ENCODE data around the gene UBE2U.
"Not testable (repeated sequence)": the region's sequence is repeated elsewhere in the genome, so short reads cannot be mapped to it uniquely, and the experiment has no call there.

The UBE2U gene

DNA sequence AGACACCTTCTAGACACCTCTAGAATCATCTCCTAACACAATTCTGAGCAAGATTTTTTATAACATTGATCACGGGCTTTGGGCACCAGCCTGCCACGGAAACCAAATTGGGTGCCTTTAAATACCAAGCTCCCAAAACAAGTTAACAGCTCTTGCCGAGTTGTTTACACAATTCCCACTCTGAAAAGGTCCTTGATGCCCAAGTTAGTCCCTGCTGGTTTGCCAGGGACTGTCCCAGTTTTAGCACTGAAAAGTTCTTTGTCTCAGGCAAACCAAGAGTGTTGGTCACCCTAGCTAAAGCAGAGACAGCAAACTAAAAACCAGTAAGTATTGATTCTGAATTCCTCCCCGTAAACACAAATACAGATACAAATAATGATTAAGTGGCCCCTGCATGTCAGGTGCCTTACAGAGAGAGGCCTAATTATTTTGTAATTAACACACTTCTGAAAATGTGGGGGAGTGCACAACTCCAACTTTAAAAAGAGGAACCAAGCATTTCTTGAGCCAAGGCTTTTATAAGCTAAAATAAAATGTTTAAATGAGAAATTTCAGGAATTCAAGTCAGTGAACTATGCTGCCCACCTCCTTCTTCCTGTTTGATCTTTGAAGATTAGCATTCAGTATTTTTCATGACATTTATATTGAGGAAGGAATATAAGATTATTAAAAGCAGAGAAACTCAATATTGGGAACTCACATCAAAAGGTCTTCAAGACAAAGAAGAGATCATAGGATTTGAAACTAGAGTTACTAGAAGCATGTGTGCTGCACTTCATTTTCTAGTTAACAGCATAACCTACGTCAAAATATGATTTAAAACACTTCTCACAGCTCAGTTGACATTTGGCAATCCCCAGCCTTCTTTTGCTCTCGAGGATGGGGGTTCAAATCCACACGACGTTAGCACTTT is 9.0 kb upstream of the UBE2U start:
- DNase-seq: no peak

DNA sequence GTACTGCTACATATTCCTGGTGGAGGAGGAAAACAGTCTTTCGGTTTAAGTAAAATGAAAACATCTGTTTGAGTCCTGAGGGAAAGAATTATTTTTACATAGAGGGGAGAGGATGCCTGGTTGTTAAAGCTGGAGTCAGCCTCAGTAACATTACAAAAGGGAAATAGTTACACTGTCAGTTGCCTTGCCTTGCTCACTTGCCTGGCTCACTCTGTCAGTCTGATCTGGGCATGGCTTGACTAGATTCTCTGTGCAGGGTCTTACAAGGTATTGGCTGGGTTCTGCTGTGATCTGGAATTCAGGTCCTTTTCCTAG is 8.4 kb upstream of the UBE2U start:
- no peak for DNase-seq

DNA sequence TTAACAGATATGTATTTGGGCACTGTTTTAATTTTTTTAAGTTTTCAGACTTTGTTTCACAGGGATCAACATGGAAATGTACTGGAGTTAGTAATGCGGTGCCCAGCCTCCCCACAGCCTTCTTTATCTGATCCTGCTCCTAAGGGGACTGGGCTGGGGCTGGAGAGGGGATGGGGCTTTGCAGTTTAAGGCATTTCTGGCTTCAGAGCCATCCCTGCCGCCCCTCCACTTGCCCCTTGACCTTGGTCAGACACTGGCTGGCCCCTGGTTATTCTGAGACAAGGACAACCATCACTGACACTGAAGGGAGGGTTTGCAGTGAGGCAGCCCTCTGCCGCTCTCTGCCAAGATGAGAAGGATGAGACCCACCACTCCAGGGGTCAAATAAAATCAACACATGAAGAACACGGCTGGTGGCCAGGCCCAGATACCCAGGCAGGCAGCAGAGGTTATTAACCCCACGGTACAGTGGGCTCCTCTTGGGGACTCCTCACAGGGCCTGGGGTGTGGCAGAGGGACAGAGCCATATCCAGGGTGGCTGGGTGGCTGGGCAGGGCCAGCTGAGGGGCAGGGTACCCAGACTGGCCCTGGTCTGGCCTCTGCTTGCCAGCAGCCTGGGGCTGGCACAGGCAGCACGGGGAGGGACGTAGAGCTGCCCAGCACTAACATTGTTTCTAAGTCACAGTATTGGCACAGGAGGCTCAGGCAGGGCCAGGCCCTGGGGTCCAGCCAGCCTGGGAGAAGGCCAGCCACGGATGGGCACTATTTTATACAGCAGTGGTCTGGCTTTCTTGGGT is 7.2 kb upstream of the UBE2U start:
- no peak for DNase-seq

DNA sequence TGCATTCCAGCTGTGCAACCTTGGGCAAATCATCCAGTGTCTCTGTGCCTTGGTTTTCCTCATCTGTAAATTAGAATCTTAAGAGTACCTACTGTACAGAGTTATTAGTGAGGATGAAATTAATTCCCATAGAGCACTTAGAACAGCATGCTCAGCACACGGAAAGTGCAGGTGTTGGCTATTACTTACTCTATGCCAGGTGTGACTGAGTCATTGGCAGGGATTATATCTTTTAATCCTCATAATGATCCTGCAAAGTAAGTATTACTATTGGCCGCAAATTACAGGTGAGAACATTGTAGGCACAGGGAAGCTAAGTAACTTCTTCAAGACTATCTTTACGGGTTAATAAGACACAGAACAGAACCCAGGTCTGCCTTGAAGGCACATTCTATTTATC is 6.3 kb upstream of the UBE2U start:
- DNase-seq: no peak

DNA sequence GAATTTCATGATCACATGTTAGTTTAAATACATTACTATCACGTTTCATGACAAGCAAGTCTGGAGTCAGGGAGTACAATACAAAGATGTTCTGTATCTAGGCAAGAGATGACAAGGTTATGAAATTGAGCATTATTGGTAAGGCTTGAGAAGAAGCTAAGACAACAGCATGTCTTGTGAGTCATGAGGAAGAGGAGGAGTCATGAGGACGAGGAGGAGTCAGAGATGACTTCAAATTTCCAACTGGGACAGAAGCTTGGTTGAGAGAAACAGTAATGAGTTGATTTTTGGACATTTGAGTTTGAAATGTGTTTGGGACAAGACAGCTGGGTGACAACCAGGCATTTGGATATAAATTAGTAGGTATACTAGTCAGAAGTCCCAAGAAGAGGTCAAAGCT is 4.3 kb upstream of the UBE2U start:
- no peak for DNase-seq

DNA sequence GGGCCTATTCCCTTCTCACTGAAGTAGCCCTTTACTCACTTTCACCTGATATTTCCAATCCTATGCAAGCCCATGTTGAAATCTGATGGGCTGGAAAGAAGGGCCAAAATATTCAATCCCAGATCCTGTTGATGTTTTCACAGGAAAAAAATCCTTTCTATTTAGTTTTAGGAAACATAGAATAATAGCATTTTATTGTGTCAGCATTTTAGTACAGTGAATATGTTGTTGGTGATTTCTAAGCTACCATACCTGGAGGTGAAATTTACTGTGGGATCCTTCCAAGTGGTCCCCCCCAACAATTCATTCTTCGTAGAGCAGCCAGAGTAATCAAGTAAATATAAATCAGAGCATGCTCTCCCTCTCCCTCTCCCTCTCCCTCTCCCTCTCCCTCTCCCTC is 3.4 kb upstream of the UBE2U start:
- DNase-seq: no peak

DNA sequence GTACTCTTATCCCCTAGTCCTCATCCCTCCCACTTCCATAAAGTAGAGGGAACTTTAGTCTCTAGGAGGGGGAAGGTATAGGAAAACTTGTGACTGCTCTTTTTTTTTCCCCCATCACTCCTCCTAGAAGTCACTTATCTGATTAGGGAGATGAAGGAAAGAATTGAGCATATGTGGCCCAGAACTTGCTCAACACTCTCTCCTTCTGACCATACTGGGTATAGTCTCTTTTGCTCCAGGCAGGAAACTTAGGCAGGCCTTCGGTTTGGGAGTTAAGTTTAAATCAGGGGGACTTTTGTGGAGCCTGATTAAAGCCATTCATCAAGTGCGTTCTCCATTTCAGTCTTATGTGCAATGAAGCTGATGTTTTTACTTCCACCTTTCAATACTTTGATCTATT is 5.8 kb downstream of the UBE2U start:
- no peak for DNase-seq

DNA sequence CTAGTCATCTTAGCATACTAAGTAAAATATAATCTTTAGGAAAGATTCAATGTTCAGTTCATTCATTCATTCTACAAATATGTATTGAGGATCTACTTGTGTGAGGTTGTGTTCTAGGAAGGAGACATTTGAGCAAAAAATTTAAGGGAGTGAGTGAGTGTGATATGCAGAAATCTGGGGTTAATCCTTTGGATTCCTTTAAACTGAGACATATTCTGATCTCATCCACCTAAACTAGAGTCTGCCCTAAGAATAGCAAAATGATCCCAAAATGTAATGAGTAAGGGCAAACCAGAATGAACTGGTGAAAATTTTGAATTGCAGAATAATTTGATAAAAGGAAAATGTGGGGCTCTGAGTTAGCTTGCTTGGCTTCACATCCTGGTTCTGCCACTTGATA is 8.6 kb downstream of the UBE2U start:
- no peak for DNase-seq

DNA sequence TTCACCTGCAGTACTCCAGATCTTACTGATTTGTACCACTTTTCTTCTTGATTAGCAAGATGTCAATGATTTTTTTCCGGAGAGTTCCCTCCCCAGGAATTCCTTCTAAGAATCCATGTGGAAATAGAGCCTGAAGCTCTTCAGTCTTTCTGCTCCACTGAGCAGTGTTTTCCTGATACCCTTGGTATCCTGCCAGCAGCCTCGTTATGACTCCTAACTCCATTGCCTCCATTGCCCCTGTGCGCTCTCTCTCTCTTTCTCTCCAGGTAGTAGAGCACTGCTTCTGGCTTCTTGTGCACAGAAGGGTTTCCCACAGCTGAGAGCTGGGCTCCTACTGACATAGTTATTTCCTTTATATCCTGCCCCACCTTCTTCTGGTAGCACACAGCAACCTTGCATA is 12.2 kb downstream of the UBE2U start:
- no peak for DNase-seq

DNA sequence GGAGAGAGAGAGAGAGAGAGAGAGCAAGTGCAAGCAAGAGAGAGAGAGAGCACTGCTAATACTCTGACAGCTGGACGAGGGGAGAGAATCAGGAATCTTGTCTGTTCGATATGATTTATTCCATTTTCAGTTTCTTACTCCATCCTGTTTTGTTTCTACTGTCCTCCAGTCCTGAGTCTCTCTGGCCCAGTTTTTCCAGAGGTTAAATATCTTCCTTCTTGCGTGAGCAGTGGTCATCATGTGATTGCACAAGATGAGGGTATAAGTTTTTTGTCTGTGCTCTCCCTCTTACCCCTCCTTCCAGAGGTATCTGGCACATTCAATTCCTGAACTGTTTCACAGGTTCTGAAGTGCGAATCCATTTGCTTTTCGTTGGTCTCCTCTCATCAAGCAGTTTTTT is 16.8 kb downstream of the UBE2U start:
- no peak for DNase-seq

DNA sequence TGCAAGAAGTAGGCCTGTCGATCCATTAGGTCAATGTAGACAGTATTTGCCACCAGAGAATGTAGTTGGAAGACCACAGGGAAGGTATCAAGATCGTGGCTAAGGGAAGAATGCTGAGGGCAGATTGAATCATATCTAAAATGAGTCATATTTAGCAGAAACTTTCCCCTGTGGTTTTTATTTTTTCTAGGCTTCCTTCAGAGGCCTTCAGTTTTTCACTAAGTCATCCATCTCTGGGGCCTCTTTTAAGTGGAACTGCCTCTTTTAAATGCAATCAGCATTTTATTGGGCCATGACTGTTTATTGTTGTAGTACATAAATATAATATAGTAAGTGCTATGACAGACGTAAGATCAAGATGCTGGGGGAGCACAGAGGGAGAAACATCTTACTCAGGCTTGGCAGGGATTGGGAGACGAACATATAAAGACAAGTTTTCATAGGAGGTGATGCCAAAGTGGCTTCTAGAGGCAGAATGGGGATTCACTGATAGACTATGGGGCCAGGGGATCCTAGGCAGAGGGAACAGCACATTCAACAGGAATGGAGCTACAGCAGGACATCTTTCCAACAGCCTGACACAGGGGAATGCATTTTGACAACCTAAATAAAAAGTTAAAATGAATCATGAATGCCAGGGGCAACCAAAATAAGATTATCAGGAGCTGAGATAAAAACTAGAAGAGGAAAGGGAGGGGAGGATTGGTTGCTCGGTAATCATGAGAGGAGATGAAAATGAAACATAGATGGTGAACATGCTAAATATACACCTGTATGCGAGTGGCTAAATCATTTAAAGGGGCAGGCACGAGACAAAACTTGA is 20.1 kb downstream of the UBE2U start:
- no peak for DNase-seq

DNA sequence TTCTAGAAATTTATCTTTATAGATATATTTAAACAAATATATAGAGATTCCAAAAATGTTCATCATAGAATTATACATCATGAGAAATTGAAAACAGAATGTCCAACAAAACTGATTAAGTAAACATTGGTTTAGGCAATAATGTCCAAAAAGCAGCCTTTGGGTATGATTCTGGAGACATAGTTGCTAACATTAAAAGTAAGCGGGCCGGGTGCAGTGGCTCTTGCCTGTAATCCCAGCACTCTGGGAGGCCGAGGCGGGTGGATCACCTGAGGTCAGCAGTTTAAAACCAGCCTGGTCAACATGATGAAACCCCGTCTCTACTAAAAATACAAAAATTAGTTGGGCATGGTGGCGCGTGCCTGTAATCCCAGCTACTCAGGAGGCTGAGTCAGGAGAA is 20.8 kb downstream of the UBE2U start:
- not testable (repeated sequence) for DNase-seq

DNA sequence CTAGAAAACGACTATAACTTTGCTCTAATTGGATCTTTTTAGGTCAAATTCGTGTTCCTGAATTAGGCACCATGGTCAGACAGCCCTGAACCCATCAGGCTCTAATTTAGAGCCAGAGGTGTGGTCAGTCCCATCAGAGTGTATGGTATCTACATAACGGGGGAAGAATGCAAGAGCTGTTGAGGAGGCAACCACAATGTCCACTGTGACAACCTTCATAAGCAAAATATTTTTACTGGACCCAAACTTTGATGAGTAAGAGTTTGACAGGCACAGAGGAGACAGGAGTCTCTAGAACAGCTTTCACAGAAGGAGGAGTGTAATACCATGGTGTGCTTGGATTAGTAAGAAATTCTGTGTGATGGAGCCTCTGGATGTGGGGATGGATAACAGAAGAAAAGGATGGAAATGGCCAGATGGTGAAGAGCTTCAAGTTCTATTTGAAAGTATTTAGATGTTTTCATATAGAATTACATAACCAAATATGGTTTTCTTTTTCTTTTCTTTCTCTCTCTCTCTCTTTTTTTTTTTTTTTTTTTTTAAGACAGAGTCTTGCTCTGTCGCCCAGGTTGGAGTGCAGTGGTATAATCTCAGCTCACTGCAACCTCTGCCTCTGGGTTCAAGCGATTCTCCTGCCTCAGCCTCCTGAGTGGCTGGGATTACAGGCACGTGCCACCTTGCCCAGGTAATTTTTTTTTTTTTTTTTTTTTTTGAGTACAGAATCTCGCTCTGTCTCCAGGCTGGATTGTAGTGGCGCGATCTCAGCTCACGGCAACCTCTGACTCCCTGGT is 24.9 kb downstream of the UBE2U start:
- DNase-seq: no peak

DNA sequence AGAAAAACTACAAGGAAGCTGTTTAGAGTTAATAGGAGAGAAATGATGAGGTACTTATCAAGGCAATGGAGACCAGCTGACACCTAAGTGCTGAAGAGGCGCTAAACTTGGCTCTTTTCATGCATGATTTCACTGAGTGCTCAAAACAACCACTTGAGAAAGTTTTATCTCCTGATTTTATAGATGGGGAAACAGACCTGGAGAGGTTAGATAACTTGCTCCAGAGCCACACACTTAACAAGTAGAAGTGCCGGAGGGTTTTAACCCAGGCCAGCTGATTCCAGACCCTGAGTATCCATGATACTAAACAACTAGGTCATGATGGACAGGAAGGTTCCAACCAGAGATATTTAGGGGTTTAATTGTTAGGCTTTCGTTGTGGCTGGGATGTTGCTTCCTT is 25.9 kb downstream of the UBE2U start:
- no peak for DNase-seq

DNA sequence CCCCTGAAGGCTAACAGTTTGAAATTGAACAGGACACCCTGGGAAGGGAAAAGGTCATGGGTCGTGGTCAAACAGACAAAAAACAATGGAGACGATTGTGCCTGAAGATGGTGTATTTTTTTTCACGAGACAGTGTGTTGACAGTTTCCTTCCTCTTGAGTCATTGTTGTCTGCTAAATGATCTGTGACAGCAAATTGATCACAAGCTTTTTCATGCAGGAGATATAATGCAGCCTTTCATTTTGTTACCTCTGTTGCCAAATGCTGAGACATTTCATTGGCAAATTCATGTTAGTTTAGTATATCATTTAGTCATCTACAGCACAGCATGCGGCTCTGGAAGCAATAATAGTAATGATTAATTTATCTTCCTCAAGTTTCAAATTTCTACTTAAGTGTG is 27.7 kb downstream of the UBE2U start:
- no peak for DNase-seq

DNA sequence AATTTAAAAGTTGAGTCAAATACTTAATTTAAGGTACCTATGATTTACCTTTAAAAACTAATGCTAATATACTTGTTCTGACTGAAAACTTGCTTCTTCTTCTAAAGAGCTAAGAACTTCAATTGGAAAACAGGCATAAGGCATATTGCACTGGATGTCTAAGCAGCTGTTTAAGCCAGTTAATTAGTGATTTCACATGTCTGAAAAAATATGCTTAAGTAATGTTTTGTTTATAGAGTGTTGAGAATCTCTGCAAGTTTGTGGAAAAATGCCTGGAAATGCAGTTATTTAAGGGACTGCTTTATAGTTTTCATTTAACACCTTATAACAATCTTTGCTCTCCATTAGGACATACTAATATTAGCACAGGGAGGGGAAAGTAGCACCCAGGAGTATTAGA is 28.2 kb downstream of the UBE2U start:
- DNase-seq: no peak

DNA sequence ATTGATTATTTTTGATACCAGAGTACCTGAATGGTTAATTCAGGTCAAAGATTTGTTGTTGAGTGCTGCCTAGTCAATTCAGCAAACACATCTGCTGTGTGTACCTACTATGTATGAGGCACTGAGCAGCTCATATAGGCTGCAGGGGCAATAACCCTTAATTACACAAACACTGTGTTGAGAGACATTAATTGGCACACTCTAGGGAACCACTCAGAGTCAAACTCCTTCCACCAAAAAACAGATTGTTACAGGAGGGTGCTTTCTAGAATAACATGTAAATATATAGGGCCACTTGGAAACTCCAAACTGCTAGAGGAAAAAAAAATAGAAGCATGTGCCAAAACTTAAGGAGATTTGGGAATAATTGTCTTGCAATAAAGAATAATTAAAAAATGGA is 31.3 kb downstream of the UBE2U start:
- DNase-seq: no peak

DNA sequence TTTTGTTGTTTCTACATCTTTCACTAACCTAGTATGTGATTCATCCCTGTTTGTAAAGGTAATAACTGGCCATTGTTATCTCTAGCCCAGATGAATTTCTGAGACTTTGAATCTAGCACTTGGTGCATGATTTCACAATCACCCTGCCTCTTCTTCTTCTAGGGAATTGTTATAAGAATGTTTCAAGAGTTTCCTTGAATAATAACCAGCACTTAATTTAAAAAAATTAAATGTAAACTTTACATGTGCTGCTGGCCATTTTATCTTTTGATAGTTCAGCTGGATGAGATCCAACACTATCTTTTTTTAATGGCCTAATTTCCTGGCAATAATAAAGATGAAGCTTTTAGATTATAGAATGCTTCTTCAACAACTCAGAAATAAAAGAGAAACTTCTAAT is 31.8 kb downstream of the UBE2U start:
- no peak for DNase-seq

DNA sequence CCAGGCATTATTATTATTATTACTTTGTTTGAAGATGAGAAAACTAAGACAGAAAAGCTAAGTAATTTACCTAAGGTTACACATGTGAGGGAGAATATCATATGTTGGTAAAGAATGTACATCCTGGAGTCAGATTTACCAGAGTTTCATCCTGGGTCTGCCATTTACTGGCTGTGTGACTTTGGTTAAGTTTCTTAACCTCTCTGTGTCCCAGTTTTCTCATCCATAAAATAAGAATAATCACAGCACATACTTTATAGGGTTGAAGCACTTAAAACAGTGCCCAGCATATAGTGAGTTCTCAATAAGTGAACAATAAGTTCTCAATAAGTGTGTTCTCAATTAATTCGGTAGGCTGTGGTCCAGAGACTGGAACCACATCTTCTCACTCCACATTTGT is 32.5 kb downstream of the UBE2U start:
- DNase-seq: no peak

DNA sequence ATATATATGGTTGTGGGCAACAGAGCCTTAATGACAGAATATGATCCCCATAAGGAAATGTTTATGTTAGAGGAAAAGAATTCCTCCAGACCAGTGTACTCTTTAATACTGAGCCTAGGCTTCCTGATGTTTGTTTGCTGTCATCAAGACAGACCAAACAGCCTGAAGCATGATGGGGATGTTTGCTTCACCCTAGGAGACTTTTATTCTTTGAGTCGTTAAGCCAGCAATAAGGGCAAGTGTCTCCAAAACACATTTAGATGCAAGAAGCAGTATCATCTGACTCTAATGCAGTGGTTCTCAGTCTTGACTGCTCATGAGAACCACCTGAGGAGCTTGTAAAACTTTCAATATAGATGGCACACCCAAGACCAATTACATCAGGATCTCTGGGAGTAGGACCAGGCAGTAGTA is 33.1 kb downstream of the UBE2U start:
- no peak for DNase-seq

DNA sequence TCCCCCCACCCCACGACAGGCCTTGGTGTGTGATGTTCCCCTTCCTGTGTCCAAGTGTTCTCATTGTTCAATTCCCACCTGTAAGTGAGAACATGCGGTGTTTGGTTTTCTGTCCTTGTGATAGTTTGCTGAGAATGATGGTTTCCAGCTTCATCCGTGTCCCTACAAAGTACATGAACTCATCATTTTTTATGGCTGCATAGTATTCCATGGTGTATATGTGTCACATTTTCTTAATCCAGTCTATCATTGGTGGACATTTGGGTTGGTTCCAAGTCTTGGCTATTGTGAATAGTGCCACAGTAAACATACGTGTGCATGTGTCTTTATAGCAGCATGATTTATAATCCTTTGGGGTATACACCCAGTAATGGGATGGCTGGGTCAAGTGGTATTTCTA is 36.1 kb downstream of the UBE2U start:
- not testable (repeated sequence) for DNase-seq

DNA sequence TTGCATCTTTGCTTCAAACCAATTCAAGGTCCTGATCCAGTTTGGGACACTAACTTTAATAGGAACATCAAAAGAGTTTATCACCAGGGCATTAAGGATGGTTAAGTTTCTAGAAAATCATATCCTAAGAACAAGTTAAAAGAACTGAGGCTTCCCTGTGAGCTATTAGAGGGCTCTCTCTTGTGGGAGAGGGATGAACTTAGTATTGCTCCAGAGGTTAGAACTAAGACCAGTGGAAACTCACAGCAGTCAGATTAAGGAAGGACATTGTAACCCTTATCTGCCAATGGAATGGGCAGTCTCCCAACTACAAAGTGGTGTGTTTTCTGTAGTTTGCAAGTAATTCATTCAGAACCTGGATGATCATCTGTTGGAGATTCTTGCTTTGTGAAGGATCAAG is 36.8 kb downstream of the UBE2U start:
- no peak for DNase-seq

DNA sequence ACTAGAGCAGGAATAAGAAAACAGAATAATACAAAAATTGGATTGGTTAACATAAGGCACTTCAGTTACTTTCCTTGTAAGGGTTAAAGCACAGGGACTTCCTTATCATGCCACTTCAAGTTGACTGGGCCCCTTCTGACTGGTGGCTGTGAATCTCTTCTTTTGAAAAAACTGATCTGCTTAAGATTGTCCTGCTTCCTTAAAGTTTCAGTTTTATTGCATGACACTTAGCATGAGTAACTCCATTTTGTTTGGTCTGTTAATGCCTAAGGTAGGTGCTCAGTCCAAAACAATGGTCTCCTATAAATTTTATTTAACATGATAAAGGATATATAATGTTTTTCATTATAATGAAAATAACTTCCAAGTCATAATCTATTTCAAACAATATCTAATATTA is 37.6 kb downstream of the UBE2U start:
- no peak for DNase-seq
